Sigmoid colon (tissue), 4 donors: Measurements from ENCODE around the gene IRF4.

ENCODE experiments used
- EP300 ChIP-seq, 4 donors: sonication (generic); formaldehyde crosslinking; IDR thresholded peaks; one replicate each; pipeline ENCODE4 v1.6.1; 2017; ENCODE audit warnings: antibody characterized with exemption in 4 of 4
- TF ChIP-seq, protein P1 (sequence below), 4 experiments: fragments of 450-650 bp in 3 of 4; fragments of 200-600 bp in 1 of 4; IDR thresholded peaks; one replicate each; pipeline ENCODE4 v1.5.1; 2016 to 2019; ENCODE audit warnings: antibody characterized with exemption in 4 of 4, mild to moderate bottlenecking in 3 of 4, moderate library complexity in 2 of 4

DNA sequence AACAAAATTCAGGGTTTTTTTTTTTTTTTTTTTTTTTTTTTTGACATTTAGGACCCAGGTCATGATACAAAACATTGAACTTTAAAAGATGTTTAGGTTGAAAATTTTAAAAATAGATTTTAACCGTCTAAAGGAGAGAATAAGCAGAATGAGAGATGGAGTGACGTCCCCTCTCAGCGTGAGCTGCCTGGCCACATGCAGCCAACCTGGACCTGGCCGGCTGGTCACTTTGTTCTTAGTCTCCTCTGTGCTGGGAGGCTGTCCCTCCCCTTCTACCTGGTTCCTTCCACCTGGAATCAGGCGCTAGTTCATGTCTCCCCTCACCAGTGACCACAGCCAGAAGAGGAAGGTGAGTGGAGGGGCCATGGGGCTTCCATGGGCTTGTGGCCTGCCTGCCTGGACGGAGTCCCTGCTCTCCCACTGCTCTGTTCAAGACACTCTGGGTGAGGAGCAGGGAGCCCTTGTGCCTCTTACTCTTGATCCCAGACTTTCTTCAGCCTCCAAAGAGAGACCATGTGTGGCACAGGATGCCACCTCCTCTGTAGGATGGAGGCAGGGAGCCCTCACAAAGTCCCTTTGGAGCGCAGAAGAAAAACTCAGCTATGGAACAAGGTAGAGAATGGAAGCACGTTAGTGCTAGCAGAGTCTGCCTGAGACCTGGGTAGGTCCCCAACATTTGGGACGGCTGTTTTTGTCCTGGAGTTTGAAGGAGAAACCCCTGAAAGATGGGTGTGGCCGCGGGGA, 31.7 kb downstream of the IRF4 start:
- no peak for TF ChIP-seq EP300 (IDR thresholded peaks at IDR 0.05)
- TF ChIP-seq, protein P1, sequence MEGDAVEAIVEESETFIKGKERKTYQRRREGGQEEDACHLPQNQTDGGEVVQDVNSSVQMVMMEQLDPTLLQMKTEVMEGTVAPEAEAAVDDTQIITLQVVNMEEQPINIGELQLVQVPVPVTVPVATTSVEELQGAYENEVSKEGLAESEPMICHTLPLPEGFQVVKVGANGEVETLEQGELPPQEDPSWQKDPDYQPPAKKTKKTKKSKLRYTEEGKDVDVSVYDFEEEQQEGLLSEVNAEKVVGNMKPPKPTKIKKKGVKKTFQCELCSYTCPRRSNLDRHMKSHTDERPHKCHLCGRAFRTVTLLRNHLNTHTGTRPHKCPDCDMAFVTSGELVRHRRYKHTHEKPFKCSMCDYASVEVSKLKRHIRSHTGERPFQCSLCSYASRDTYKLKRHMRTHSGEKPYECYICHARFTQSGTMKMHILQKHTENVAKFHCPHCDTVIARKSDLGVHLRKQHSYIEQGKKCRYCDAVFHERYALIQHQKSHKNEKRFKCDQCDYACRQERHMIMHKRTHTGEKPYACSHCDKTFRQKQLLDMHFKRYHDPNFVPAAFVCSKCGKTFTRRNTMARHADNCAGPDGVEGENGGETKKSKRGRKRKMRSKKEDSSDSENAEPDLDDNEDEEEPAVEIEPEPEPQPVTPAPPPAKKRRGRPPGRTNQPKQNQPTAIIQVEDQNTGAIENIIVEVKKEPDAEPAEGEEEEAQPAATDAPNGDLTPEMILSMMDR (IDR thresholded peaks at IDR 0.05): no peak
